PC-3 (cell line): ENCODE data around the gene GABRR1. TPM values are rescaled to one million over a fixed set of nuclear protein-coding genes. Genes with fewer than 3 reads are reported as not detected.
"Not testable (repeated sequence)": the region's sequence is repeated elsewhere in the genome, so short reads cannot be mapped to it uniquely, and the experiment has no call there.

Source experiments
- ATAC-seq: fragments of 200-7000 bp; cut with Tn5 transposase; 2 replicates; pipeline ENCODE4 v1.9.1; 2020; ENCODE audit warnings: mild to moderate bottlenecking, moderate library complexity
- BruUV-seq: library from RNA; stranded (reverse); fragments of 400-500 nt; replicated peaks from 2 replicates; lab custom pipeline; 2021; lab: Mats Ljungman, UMichigan
- CTCF ChIA-PET: fragments of 300-600 bp; sonication (Branson Sonifier 250); formaldehyde crosslinking; loops from one replicate; lab custom pipeline; 2022; ENCODE audit warnings: antibody characterized with exemption; lab: Charles Lee
- POLR2A ChIA-PET: fragments of 300-600 bp; sonication (Branson Sonifier 250); formaldehyde crosslinking; loops from one replicate; lab custom pipeline; 2022; ENCODE audit warnings: antibody characterized with exemption; ENCODE audit not compliant: unreplicated experiment; lab: Charles Lee
- DNase-seq: peaks from one replicate; pipeline ENCODE4 v3.0.0-alpha.2; 2015
- H2AFZ ChIP-seq: fragments of 300-600 bp; sonication (generic); 2 replicates; pipeline ENCODE4 v1.6.0; 2016; ENCODE audit warnings: antibody characterized with exemption, low read length
- H3F3A ChIP-seq: fragments of 300-600 bp; sonication (generic); one replicate; pipeline ENCODE4 v1.6.0; 2017; ENCODE audit warnings: antibody characterized with exemption, low read length, control low read depth, mild to moderate bottlenecking; ENCODE audit not compliant: unreplicated experiment
- H3K27ac ChIP-seq: fragments of 300-600 bp; sonication (generic); 2 replicates; pipeline ENCODE4 v1.5.1; 2016; ENCODE audit warnings: mild to moderate bottlenecking, low read length
- H3K27me3 ChIP-seq: fragments of 300-600 bp; sonication (generic); 2 replicates; pipeline ENCODE4 v1.6.1; 2016; ENCODE audit warnings: low read length, mixed read lengths
- H3K36me3 ChIP-seq: fragments of 300-600 bp; sonication (generic); 2 replicates; pipeline ENCODE4 v1.6.1; 2016; ENCODE audit warnings: low read depth, mixed run types, low read length, mixed read lengths
- H3K4me1 ChIP-seq: fragments of 300-600 bp; sonication (generic); 2 replicates; pipeline ENCODE4 v1.5.1; 2016; ENCODE audit warnings: low read length; ENCODE audit not compliant: insufficient read depth
- H3K4me2 ChIP-seq: fragments of 300-600 bp; sonication (generic); 2 replicates; pipeline ENCODE4 v1.6.0; 2016; ENCODE audit warnings: low read length
- H3K4me3 ChIP-seq: fragments of 300-600 bp; sonication (generic); 2 replicates; pipeline ENCODE4 v1.5.1; 2016; ENCODE audit warnings: mild to moderate bottlenecking, low read length, mixed read lengths
- H3K79me2 ChIP-seq: fragments of 300-600 bp; sonication (generic); 2 replicates; pipeline ENCODE4 v1.6.1; 2017; ENCODE audit warnings: low read length, mixed read lengths
- H3K9ac ChIP-seq: fragments of 300-600 bp; sonication (generic); 2 replicates; pipeline ENCODE4 v1.6.0; 2016; ENCODE audit warnings: mild to moderate bottlenecking, low read length
- H3K9me2 ChIP-seq: fragments of 300-600 bp; sonication (generic); replicated peaks from 2 replicates; pipeline ENCODE4 v1.6.1; 2016; ENCODE audit warnings: mixed run types, low read length, mixed read lengths
- H3K9me3 ChIP-seq: fragments of 300-600 bp; sonication (generic); 2 replicates; pipeline ENCODE4 v1.6.1; 2016; ENCODE audit warnings: low read length, mixed read lengths
- H4K20me1 ChIP-seq: fragments of 300-600 bp; sonication (generic); 2 replicates; pipeline ENCODE4 v1.6.1; 2016; ENCODE audit warnings: low read length, mixed read lengths
- CTCF ChIP-seq: fragments of 300-600 bp; sonication (generic); conservative IDR thresholded peaks from 2 replicates; pipeline ENCODE4 v1.5.1; 2017; ENCODE audit warnings: antibody characterized with exemption, low read depth, mild to moderate bottlenecking, low read length
- EZH2 ChIP-seq: fragments of 300-600 bp; sonication (generic); IDR thresholded peaks from one replicate; pipeline ENCODE4 v1.6.1; 2017; ENCODE audit warnings: antibody characterized with exemption, mild to moderate bottlenecking, low read length; ENCODE audit not compliant: unreplicated experiment
- EZH2phosphoT487 ChIP-seq: fragments of 300-600 bp; sonication (generic); IDR thresholded peaks from 2 replicates; pipeline ENCODE4 v1.6.1; 2018; ENCODE audit warnings: mild to moderate bottlenecking, antibody characterized with exemption, low read length, borderline replicate concordance
- intact Hi-C: fragments of 100-400 bp; cut with micrococcal nuclease; formaldehyde crosslinking; loops from 2 replicates; pipeline ENCODE4 v1.9.0; 2023
- total RNA-seq: library from RNA; depleted of rRNA; stranded (reverse); fragments of >200 nt; gene quantifications from 2 replicates; pipeline ENCODE4 v1.2.3, GENCODE V29; 2014

GABRR1 gene
- total RNA-seq, 1 experiment from 2014 or later, result not detected

GRCh38 chr6:89133981-89134380 lies 83.2 kb downstream of the GABRR1 start:
- no peak overlapping the region for H3K4me2 ChIP-seq
- POLR2A ChIA-PET, result no interaction called here
- no peak for DNase-seq
- H3K36me3 ChIP-seq, result no peaks in the 10 kb centered on the region
- CTCF ChIA-PET, result no interaction called here
- no peaks in the 10 kb centered on the region for H3F3A ChIP-seq
- intact Hi-C loops, result no loop called here
- peaks cover under 1% of the 10 kb centered on the region for H3K4me1 ChIP-seq
- BruUV-seq, result no TSS peak
- no peak overlapping the region for H3K4me3 ChIP-seq
- H3K79me2 ChIP-seq, result no peaks in the 10 kb centered on the region
- no peak overlapping the region for H3K27ac ChIP-seq
- H3K9ac ChIP-seq, result no peak overlapping the region
- H3K9me3 ChIP-seq, result no peaks in the 10 kb centered on the region
- no peaks in the 10 kb centered on the region for H4K20me1 ChIP-seq
- TF ChIP-seq EZH2phosphoT487 (no peak), CTCF (no peak), EZH2 (no peak)
- H3K9me2 ChIP-seq, result no peaks in the 10 kb centered on the region
- no peaks in the 10 kb centered on the region for H3K27me3 ChIP-seq
- ATAC-seq, result no peak
- H2AFZ ChIP-seq, result no peak overlapping the region

- Histone ChIP-seq H3K27me3 (no peaks in the 10 kb centered on the region), H3K9me2 (no peaks in the 10 kb centered on the region), H3F3A (no peaks in the 10 kb centered on the region), H3K27ac (no peak overlapping the region), H4K20me1 (no peaks in the 10 kb centered on the region), H3K4me1 (no peaks in the 10 kb centered on the region), H3K9ac (no peak overlapping the region), H3K4me2 (no peak overlapping the region), H3K79me2 (no peaks in the 10 kb centered on the region), H3K4me3 (no peak overlapping the region), H2AFZ (no peak overlapping the region), H3K36me3 (no peaks in the 10 kb centered on the region), H3K9me3 (no peaks in the 10 kb centered on the region)
- intact Hi-C loops, result no loop called here
- no peak for TF ChIP-seq EZH2phosphoT487
- TF ChIP-seq EZH2, result no peak
- DNase-seq (peak; percentile 1), ATAC-seq (no peak)
- BruUV-seq, result no TSS peak
- CTCF ChIA-PET, result no interaction called here
- POLR2A ChIA-PET, result no interaction called here
Measured at GRCh38 chr6:89132057-89132456, 85.1 kb downstream of the GABRR1 start.

GRCh38 chr6:89131599-89131998 lies 85.6 kb downstream of the GABRR1 start:
- ATAC-seq, result no peak
- H3K79me2 ChIP-seq, result no peaks in the 10 kb centered on the region
- H3F3A ChIP-seq, result no peaks in the 10 kb centered on the region
- H3K27me3 ChIP-seq, result no peaks in the 10 kb centered on the region
- H3K4me2 ChIP-seq, result no peak overlapping the region
- TF ChIP-seq EZH2, result no peak
- TF ChIP-seq EZH2phosphoT487, result no peak
- TF ChIP-seq CTCF, result no peak
- H3K9me3 ChIP-seq, result no peaks in the 10 kb centered on the region
- no peaks in the 10 kb centered on the region for H4K20me1 ChIP-seq
- no peaks in the 10 kb centered on the region for H3K36me3 ChIP-seq
- BruUV-seq, result no TSS peak
- no peak for DNase-seq
- no peak overlapping the region for H3K4me3 ChIP-seq
- H3K27ac ChIP-seq, result no peak overlapping the region
- H3K4me1 ChIP-seq, result no peaks in the 10 kb centered on the region
- no peaks in the 10 kb centered on the region for H3K9me2 ChIP-seq
- CTCF ChIA-PET, result no interaction called here
- no peak overlapping the region for H3K9ac ChIP-seq
- POLR2A ChIA-PET, result no interaction called here
- intact Hi-C loops, result no loop called here
- no peak overlapping the region for H2AFZ ChIP-seq

- ATAC-seq, H3K27ac ChIP-seq, intact Hi-C loops, CTCF ChIA-PET, BruUV-seq, POLR2A ChIA-PET, H2AFZ ChIP-seq, H3K4me3 ChIP-seq, H4K20me1 ChIP-seq, H3K27me3 ChIP-seq, H3K79me2 ChIP-seq, H3K4me2 ChIP-seq, H3K36me3 ChIP-seq, H3K9ac ChIP-seq, H3F3A ChIP-seq, DNase-seq, H3K9me2 ChIP-seq, H3K4me1 ChIP-seq, H3K9me3 ChIP-seq: not testable (repeated sequence)
Measured at GRCh38 chr6:89128256-89128671, 88.9 kb downstream of the GABRR1 start.
